ENCODE measurements around the gene ALG12.

- TF ChIP-seq CTCF (IDR thresholded peaks at IDR 0.05) (no peak), STAT6 (CRISPR knock-in tag; conservative IDR thresholded peaks at IDR 0.05; ENCODE audit: low read depth) (no peak), GTF2I (CRISPR knock-in tag; conservative IDR thresholded peaks at IDR 0.05) (no peak), CBFB (CRISPR knock-in tag; IDR thresholded peaks at IDR 0.05; ENCODE audit: low read depth) (no peak)
These were observed 8.7 kb upstream of the ALG12 start for GRCh38 chr22:49926916-49927315.

Data from WTC11 (cell line).